Fibroblast of villous mesenchyme (primary cell): ENCODE results near the gene REXO1. TPM values are rescaled to one million over a fixed set of nuclear protein-coding genes. Genes with fewer than 3 reads are reported as not detected.
"Not testable (repeated sequence)": the region's sequence is repeated elsewhere in the genome, so short reads cannot be mapped to it uniquely, and the experiment has no call there.

ENCODE experiments used
- DNase-seq: peaks from one replicate; pipeline ENCODE4 v3.0.0-alpha.2; 2010; ENCODE audit warnings: low read depth
- H3K4me3 ChIP-seq: 2 replicates; pipeline ENCODE4 v1.5.1; 2011; ENCODE audit warnings: low read depth, mild to moderate bottlenecking, low read length
- total RNA-seq: library from RNA; depleted of rRNA; stranded (reverse); fragments of >200 nt; gene quantifications from 2 replicates; pipeline ENCODE4 v1.2.3, GENCODE V29; 2012
- TF ChIP-seq, protein P1 (sequence below): IDR thresholded peaks from 2 replicates; pipeline ENCODE4 v1.5.1; 2012; ENCODE audit warnings: low read depth, mild to moderate bottlenecking, low read length; ENCODE audit not compliant: insufficient read depth

REXO1 gene
- total RNA-seq, 1 donor: 11.2 TPM

- DNase-seq: no peak
Observed at GRCh38 chr19:1880611-1881392, 32.5 kb upstream of the REXO1 start.

DNA sequence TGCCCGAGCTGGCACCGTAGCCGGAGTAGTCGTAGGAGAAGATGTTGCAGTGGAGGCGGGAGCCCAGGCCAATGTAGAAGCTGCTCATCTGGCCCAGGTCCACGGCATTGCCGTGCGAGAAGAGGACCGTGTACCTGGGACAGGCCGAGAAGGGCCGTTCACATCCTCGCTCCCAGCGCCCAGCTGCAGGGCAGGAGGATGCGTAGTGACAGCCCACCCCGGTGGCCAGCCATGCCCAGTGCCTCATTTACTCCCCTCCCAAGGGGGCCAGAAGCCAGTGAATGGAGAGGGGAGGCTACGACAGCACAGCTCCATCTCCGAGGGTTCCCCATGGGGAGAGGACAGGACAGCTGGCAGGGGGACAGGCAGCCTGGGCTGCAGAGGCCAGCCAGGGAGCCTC is 31.7 kb upstream of the REXO1 start:
- not testable (repeated sequence) for H3K4me3 ChIP-seq, DNase-seq

More at GRCh38 chr19:1880611-1881392, 32.5 kb upstream of the REXO1 start:
- H3K4me3 ChIP-seq: no peak overlapping the region
- TF ChIP-seq, protein P1, sequence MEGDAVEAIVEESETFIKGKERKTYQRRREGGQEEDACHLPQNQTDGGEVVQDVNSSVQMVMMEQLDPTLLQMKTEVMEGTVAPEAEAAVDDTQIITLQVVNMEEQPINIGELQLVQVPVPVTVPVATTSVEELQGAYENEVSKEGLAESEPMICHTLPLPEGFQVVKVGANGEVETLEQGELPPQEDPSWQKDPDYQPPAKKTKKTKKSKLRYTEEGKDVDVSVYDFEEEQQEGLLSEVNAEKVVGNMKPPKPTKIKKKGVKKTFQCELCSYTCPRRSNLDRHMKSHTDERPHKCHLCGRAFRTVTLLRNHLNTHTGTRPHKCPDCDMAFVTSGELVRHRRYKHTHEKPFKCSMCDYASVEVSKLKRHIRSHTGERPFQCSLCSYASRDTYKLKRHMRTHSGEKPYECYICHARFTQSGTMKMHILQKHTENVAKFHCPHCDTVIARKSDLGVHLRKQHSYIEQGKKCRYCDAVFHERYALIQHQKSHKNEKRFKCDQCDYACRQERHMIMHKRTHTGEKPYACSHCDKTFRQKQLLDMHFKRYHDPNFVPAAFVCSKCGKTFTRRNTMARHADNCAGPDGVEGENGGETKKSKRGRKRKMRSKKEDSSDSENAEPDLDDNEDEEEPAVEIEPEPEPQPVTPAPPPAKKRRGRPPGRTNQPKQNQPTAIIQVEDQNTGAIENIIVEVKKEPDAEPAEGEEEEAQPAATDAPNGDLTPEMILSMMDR: no peak

DNA sequence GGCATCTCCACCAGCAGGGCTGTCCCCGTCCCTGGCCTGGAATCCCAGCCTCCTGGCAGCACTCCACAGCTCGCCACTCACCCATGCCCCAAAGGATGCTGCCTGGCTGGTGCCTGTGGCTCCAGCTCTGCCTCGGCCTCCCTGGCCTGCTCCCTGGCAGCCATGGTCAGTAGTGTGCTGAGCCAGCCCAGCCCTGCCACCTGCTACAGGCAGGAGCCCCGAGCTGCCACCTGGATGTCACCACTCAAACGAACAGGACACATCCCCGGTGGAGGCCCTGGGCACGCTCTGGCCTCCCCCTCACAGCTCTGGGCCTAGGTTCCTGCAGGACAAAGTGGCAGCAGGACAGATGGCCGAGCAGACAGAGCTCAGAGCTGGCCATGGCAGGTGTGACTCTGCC is 30.3 kb upstream of the REXO1 start:
- H3K4me3 ChIP-seq, DNase-seq: not testable (repeated sequence)

GRCh38 chr19:1877280-1877660 is 29.0 kb upstream of the REXO1 start:
- DNase-seq, H3K4me3 ChIP-seq: not testable (repeated sequence)

DNA sequence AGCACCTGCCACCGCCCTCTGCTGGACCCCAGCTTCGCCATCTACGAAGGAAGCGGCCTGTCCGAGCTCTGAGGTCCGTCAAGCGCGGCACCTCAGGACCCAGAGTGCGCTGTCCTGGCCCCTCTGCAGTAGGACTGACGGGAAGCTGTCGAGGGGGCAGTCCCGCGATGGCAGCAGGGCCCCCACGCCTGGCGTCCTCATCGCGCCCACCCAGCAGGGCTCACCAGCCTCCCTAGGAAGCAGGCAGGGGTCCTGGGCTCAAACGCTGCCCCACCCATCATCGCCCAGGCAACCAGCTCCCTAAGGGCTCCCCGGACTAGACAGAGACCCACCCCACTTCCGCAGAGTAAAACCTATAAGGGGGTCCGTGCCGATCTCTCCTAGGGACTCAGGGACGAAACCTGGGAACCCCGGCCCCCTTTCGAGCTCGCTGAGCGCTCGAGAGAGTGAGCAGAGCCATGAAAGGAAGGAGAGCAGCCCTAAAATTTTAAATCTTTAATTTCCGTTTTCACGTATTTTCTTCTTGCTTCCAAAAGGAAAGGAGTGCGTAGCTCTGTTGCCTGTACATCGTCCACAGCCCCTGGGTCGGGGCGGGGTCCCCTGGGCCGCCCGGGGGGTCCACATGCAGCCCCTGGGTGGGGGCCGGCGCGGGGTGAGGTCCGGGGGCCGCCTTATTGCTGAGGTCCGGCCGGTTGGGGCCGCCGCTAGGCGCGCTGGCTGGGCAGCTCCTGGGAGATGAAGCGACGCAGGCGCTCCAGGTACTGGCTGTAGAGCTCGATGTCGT is 28.4 kb upstream of the REXO1 start:
- not testable (repeated sequence) for DNase-seq
- H3K4me3 ChIP-seq: peak overlapping the region; percentile 85

DNA sequence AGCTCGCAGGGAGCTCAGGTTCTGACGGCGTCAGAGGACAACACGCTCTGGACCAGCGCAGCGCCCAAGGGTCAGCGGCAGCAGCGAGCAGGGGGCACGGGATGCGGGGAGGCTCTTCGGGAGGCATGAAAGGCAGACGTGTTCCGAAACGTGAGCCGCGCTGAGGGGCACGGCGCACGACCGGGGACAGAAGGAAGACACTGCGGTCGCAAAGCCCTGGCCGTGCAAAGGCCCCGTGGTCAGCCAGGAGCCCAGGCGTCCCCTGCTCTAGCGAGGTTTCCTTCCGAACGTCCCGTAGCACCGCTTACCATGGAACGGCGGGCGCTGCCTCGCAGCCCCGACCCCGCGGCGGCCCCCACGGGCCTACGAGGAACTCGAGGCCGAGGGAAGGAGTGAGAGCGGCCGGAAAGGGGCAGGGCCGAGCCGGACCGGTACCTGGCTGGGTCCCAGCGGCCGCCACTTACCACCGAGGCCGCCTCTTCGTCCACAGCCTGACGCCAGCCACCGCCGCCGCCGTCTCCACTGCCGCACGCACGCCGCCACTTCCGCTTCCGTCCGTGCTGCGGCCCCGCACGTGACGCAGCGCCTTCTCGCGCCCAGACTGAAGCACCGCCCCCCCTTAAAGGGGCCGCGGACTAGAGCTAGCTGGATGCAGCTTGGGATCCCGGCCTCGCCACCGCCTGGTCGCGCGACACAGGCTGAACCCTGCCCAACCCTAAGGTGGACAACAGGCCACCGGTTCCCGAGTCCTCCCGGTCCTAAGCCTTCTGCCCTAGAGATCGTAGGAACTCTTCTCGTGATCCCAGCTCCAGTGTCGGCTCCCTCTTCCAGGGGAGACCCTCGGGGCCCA is 27.6 kb upstream of the REXO1 start:
- DNase-seq: peak; percentile 89
- TF ChIP-seq, protein P1: peak; percentile 5

DNA sequence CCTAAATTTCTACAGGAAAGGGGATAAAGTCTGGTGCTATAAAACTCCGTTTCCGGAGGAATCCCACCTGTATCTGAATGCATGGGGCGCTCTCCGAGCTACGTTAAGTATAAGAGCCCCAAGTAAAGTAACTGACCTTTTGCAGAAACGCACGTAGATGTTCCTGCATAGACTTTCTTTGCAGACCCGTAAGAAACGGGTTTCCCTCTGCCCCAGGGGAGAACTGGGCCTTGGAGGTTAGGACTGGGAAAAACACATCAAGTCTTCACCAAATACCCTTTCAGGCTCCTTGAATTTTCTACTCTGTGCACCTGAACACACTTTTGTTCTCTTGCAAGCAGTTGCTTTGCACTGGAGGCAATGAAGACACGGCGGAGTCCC is 27.0 kb upstream of the REXO1 start:
- DNase-seq: not testable (repeated sequence)
- peak overlapping the region; percentile 85 for H3K4me3 ChIP-seq

More for the DNA sequence above, 27.6 kb upstream of the REXO1 start:
- H3K4me3 ChIP-seq: peak overlapping the region; percentile 85

- peak overlapping the region; percentile 85 for H3K4me3 ChIP-seq
- TF ChIP-seq, protein P1: no peak
- no peak for DNase-seq
Observed at GRCh38 chr19:1874554-1875185, 26.4 kb upstream of the REXO1 start.
